Stimulated activated memory B cell treated with anti-CD40 and anti-IgM and Interleukin-4, amounts not matched to agents 10 μg/mL and 1 μg/mL and 100 μg/mL, for 72 hours (primary cell): ENCODE data around the gene RELT.

Source experiments
- ATAC-seq: fragments of 150-1000 bp; cut with Tn5 transposase; 2 replicates; pipeline ENCODE4 v1.10.0; 2021
- H3K27ac Mint-ChIP-seq: one replicate; pipeline ENCODE4 v1.8.0; 2022; ENCODE audit warnings: mild to moderate bottlenecking, mixed read lengths
- H3K27me3 Mint-ChIP-seq: one replicate; pipeline ENCODE4 v1.8.0; 2022; ENCODE audit warnings: mixed read lengths
- H3K36me3 Mint-ChIP-seq: one replicate; pipeline ENCODE4 v1.8.0; 2022; ENCODE audit warnings: mixed read lengths
- H3K4me1 Mint-ChIP-seq: one replicate; pipeline ENCODE4 v1.8.0; 2022; ENCODE audit warnings: mixed read lengths
- H3K4me3 Mint-ChIP-seq: one replicate; pipeline ENCODE4 v1.8.0; 2022; ENCODE audit warnings: mild to moderate bottlenecking, moderate library complexity, mixed read lengths
- H3K9me3 Mint-ChIP-seq: one replicate; pipeline ENCODE4 v1.8.0; 2022; ENCODE audit warnings: mixed read lengths

RELT gene

GRCh38 chr11:73343076-73343873 lies 32.9 kb upstream of the RELT start:
- Mint-ChIP-seq H3K27me3 (no peaks in the 10 kb centered on the region), H3K36me3 (peaks cover 26% of the 10 kb centered on the region)
- no peak for ATAC-seq

GRCh38 chr11:73344191-73344607 lies 32.0 kb upstream of the RELT start:
- no peaks in the 10 kb centered on the region for H3K27me3 Mint-ChIP-seq
- no peaks in the 10 kb centered on the region for H3K4me1 Mint-ChIP-seq
- no peak overlapping the region for H3K27ac Mint-ChIP-seq
- H3K4me3 Mint-ChIP-seq, result no peak overlapping the region
- no peaks in the 10 kb centered on the region for H3K9me3 Mint-ChIP-seq
- peaks cover 31% of the 10 kb centered on the region for H3K36me3 Mint-ChIP-seq
- no peak for ATAC-seq

More at GRCh38 chr11:73343076-73343873, 32.9 kb upstream of the RELT start:
- Mint-ChIP-seq H3K27ac (no peak overlapping the region), H3K9me3 (no peaks in the 10 kb centered on the region), H3K4me1 (peaks cover 6% of the 10 kb centered on the region), H3K4me3 (no peak overlapping the region)

- Mint-ChIP-seq H3K9me3 (no peaks in the 10 kb centered on the region), H3K27me3 (no peaks in the 10 kb centered on the region), H3K4me1 (no peaks in the 10 kb centered on the region), H3K36me3 (peaks cover 31% of the 10 kb centered on the region), H3K27ac (no peak overlapping the region), H3K4me3 (no peak overlapping the region)
- ATAC-seq, result no peak
Measured at GRCh38 chr11:73345481-73346160, 30.6 kb upstream of the RELT start.

- Mint-ChIP-seq H3K4me3 (no peak overlapping the region), H3K4me1 (peaks cover 7% of the 10 kb centered on the region), H3K9me3 (no peaks in the 10 kb centered on the region), H3K27ac (no peak overlapping the region), H3K27me3 (no peaks in the 10 kb centered on the region), H3K36me3 (peaks cover 30% of the 10 kb centered on the region)
- no peak for ATAC-seq
Measured at GRCh38 chr11:73346186-73346935, 29.8 kb upstream of the RELT start.

GRCh38 chr11:73347067-73347466 lies 29.1 kb upstream of the RELT start:
- Mint-ChIP-seq H3K4me3 (no peak overlapping the region), H3K9me3 (no peaks in the 10 kb centered on the region), H3K27ac (no peak overlapping the region), H3K27me3 (no peaks in the 10 kb centered on the region), H3K36me3 (peaks cover 25% of the 10 kb centered on the region), H3K4me1 (peaks cover 9% of the 10 kb centered on the region)
- no peak for ATAC-seq

GRCh38 chr11:73348838-73349237 lies 27.4 kb upstream of the RELT start:
- H3K27ac Mint-ChIP-seq, result no peak overlapping the region
- ATAC-seq, result no peak
- no peaks in the 10 kb centered on the region for H3K9me3 Mint-ChIP-seq
- no peaks in the 10 kb centered on the region for H3K27me3 Mint-ChIP-seq
- peaks cover 9% of the 10 kb centered on the region for H3K4me1 Mint-ChIP-seq
- peaks cover 33% of the 10 kb centered on the region for H3K36me3 Mint-ChIP-seq
- H3K4me3 Mint-ChIP-seq, result no peak overlapping the region

GRCh38 chr11:73349633-73350032 lies 26.6 kb upstream of the RELT start:
- no peaks in the 10 kb centered on the region for H3K27me3 Mint-ChIP-seq
- peaks cover 33% of the 10 kb centered on the region for H3K36me3 Mint-ChIP-seq
- peaks cover 9% of the 10 kb centered on the region for H3K4me1 Mint-ChIP-seq
- H3K9me3 Mint-ChIP-seq, result no peaks in the 10 kb centered on the region
- no peak overlapping the region for H3K27ac Mint-ChIP-seq
- ATAC-seq, result peak; percentile 9
- H3K4me3 Mint-ChIP-seq, result no peak overlapping the region

GRCh38 chr11:73350908-73351636 lies 25.1 kb upstream of the RELT start:
- Mint-ChIP-seq H3K27ac (no peak overlapping the region), H3K4me1 (peaks cover 9% of the 10 kb centered on the region), H3K27me3 (no peaks in the 10 kb centered on the region), H3K36me3 (peaks cover 39% of the 10 kb centered on the region), H3K4me3 (no peak overlapping the region), H3K9me3 (no peaks in the 10 kb centered on the region)
- peak; percentile 69 for ATAC-seq

GRCh38 chr11:73353422-73353821 lies 22.8 kb upstream of the RELT start:
- ATAC-seq, result no peak

GRCh38 chr11:73355109-73355508 lies 21.1 kb upstream of the RELT start:
- Mint-ChIP-seq H3K36me3 (peaks cover 33% of the 10 kb centered on the region), H3K27ac (no peak overlapping the region), H3K9me3 (no peaks in the 10 kb centered on the region), H3K27me3 (no peaks in the 10 kb centered on the region), H3K4me1 (peaks cover 9% of the 10 kb centered on the region), H3K4me3 (no peak overlapping the region)
- no peak for ATAC-seq

More at GRCh38 chr11:73353422-73353821, 22.8 kb upstream of the RELT start:
- Mint-ChIP-seq H3K4me3 (no peak overlapping the region), H3K9me3 (no peaks in the 10 kb centered on the region), H3K27ac (peak overlapping the region; percentile 10), H3K27me3 (no peaks in the 10 kb centered on the region), H3K36me3 (peaks cover 36% of the 10 kb centered on the region), H3K4me1 (peaks cover 9% of the 10 kb centered on the region)

- no peak for ATAC-seq
- no peaks in the 10 kb centered on the region for H3K27me3 Mint-ChIP-seq
- H3K27ac Mint-ChIP-seq, result no peak overlapping the region
- no peaks in the 10 kb centered on the region for H3K4me1 Mint-ChIP-seq
- peaks cover 33% of the 10 kb centered on the region for H3K36me3 Mint-ChIP-seq
- H3K9me3 Mint-ChIP-seq, result no peaks in the 10 kb centered on the region
- no peak overlapping the region for H3K4me3 Mint-ChIP-seq
Measured at GRCh38 chr11:73356979-73357860, 19.0 kb upstream of the RELT start.

- Mint-ChIP-seq H3K9me3 (no peaks in the 10 kb centered on the region), H3K27me3 (no peaks in the 10 kb centered on the region), H3K36me3 (peaks cover 40% of the 10 kb centered on the region), H3K4me3 (no peak overlapping the region), H3K27ac (no peak overlapping the region), H3K4me1 (peaks cover 6% of the 10 kb centered on the region)
- no peak for ATAC-seq
Measured at GRCh38 chr11:73358071-73358470, 18.1 kb upstream of the RELT start.

- no peak overlapping the region for H3K4me3 Mint-ChIP-seq
Measured at GRCh38 chr11:73359341-73359740, 16.9 kb upstream of the RELT start.

More at GRCh38 chr11:73359341-73359740, 16.9 kb upstream of the RELT start:
- H3K27ac Mint-ChIP-seq, result no peak overlapping the region
- peaks cover 45% of the 10 kb centered on the region for H3K36me3 Mint-ChIP-seq
- no peaks in the 10 kb centered on the region for H3K27me3 Mint-ChIP-seq
- H3K4me1 Mint-ChIP-seq, result peaks cover 16% of the 10 kb centered on the region
- ATAC-seq, result no peak
- H3K9me3 Mint-ChIP-seq, result no peaks in the 10 kb centered on the region
